Measurements from ENCODE around the gene UBE2I.

DNA sequence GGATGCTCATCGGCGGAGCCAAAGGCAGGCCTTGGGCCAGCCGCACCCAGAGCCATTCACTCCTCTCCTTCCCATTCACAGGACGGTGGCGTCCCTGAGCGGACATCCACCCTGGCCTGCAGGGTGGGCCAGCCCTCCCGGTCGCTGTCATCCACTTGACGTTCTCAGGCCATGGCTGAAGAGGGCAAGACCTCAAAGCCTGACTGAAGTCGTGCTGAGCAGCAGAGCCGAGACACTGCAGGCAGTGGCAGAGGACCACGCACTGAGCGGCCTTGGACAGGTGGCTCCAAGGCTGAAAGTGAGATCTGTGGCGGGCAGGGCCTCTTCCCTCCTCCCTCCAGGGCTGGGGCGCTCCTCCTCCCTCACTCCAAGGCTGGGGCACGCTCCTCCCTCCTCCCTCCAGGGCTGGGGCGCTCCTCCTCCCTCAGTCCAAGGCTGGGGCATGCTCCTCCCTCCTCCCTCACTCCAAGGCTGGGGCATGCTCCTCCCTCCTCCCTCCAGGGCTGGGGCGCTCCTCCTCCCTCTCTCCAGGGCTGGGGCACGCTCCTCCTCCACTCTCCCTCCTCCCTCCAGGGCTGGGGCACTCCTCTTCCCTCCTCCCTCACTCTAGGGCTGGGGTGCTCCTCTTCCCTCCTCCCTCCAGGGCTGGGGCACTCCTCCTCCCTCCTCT, 66.4 kb downstream of the UBE2I start:
- TF ChIP-seq GATA3 (IDR thresholded peaks at IDR 0.05; ENCODE audit: low read depth, low read length) (no peak), GATA2 (IDR thresholded peaks at IDR 0.05; ENCODE audit: low read depth, low read length) (no peak)

Data from SH-SY5Y (cell line).